NCI-H1092 (cell line): ENCODE results near the gene EVL.
"Not testable (repeated sequence)": the region's sequence is repeated elsewhere in the genome, so short reads cannot be mapped to it uniquely, and the experiment has no call there.

Experiments used
- DNase-seq: peaks from one replicate; lab custom pipeline; 2025; lab: John Stamatoyannopoulos, UW

Gene EVL

DNA sequence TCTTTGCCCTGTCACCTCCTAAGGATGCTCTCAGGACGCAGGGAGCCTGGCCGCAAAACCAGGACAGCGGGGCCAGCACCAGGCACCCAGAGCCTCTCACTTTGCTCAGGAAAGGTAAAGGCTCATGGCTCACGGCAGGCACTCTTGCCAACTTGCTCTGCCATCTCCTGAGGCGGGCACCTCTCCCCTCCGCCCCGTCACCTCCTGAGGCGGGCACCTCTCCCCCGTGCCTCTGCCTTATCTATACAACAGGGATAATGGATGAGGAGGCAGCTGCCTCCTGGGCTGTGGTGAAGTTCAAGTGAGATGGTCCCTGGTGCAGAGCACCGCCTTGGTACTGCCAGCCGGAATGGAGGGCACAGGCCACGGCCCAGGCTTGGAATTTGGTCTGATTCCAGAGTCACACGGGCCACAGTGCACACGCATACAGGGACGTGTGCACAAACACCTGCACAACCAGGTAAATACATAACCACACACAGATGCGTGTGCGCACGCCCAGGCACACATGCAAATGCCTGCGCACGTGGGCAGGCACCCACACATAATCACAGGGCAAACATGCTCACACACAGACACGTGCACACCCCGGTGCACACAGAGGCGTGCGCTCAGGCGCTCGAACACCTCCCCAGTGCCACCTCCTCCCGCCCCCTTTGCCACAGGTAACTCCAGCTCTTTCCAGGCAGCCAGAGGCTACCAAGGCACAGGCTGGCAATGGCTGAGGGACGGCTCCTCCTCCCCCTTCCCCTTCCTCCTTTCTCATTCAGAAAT lies 82.7 kb downstream of the EVL start:
- DNase-seq, result no peak

DNA sequence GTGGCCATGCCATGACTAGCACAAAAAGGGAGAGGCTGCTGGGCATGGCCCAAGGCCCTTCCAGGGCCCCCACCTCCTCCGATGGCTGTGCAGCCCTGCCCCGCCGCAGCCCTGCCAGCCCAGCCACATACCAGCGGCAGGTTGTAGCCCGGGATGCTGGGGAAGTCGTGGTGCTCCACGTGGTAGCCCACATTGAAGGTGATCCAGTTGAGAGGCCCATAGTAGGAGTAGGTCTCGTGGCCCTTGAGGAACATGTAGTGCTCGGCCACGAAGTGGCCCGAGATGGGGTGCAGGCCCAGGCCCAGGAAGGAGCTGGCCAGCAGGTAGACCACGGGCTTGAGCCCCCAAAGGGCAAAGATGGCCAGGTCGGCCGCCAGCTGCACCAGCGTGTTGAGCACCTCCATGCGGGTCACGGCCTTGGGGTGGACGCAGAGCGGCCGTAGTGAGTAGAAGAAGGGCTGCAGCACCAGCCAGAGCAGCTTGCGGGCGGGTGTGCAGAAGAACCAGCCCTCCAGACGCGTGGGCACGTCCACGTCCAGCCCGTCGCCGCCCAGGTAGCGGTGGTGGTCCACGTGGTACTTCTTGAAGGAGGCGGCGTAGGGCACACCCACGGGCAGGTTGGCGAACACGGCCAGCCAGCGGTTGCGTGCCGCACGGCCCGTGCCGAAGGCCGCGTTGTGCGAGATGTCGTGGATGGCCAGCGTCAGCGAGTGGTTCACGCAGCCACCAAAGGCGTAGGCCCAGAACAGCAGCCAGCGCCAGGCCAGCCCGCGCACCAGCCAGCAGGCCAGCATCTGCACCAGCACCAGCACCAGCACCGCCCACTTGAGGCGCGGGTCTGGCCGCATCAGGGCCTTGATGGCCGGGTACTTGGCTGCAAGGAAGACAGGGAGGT lies 83.9 kb downstream of the EVL start:
- no peak for DNase-seq

DNA sequence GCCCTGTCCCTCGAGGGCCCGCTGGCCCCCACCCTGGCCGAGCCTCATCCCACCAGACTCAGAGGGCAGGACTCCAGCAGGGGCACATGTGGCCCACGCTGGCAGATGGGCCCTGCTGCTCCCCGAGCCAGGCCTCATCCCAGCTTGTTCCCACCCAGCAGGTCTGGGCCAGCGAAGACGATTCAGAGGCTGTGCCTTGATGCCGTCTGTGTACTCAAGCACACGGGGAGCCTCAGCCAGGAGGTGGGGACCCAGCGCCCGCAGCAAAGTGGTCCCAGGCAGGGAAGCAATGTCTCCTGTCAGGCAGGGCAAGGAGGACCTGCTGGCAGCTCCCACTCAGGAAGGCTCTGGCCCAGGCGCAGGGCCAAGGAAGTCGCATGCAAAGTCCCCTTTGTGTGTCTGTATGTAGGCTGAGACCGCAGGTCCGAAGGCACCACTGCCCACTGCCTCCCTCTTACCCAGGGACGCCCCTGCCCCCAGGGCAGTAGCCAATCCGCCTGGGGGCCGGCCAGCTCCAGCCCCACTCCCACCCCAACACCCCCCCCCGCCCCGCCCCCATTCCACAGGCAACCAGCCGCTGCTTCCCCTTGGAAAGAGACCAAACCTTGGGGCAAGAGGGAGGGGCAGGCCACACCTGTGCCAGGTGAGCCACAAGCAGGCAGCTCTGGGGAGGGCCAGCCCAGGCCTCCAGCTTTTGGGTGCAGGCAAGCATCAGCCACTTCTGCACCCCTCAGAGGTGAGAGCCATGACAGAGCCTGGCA lies 84.8 kb downstream of the EVL start:
- DNase-seq, result no peak

DNA sequence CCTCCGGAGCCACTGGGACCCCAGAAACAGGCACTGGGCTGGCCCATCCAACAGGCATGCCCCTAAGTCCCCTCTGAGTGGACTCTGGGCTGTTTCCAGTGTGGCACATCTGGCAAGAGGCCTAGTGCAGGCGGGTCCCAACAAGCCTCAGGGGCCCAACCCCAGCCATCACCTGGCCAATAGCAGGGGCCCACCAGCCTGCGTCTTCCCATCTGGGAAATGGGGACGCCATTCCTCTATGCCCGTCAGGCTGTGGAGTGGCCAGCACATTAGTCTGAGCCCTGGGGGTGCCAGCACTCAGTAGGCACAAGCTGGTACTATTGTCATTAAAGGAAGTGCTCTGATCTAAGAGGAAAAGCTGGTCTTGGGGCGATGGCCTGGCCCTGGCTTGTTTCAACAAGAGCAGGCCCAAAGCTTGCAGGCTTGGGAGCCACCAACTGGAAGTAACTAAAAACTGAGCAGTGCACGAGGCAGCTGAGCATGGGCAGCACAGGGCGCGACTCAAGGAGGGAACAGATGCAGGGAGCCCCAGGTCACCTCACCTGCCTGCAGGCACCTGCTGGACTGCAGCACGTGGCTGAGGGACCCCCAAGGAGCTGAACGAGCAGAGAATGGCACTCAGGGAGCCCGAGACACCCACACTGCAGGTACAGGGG lies 85.8 kb downstream of the EVL start:
- no peak for DNase-seq

DNA sequence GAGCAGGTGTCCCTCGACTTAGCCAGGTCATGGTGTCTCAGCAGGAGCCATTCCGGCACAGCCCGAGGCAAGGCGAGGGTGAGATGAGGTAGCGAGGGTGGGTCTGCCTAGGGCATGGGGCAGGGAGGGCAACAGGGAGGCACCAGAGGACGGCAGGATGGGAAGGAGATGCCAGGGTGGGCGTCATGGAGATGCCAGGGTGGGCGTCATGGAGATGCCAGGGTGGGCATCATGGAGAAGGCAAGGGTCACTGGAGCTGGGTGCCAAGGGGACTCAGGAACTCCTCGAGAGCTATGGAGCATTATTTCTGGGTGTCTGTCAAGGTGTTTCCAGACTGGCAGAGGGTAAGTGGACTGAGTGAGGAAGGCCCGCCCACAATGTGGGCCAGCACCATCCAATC lies 86.9 kb downstream of the EVL start:
- no peak for DNase-seq

DNA sequence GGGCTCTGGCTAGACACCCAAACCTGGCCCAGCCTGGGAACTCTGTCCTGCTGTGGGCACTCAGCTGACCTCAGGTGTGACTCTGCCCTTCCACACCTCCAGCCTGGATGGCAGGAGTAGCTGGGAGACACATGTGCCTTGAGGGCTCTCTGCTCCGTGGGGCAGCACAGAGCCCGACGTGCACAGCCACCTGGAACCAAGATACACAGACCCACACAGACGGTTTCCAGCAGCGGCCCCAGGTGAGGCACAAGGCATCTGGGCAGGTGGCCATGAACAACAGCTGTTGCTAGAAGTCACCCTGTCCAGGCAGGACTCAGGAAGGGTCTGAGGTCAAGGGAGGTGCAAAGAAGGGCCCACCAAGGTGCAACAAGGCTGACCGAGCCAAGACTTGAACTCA lies 88.3 kb downstream of the EVL start:
- DNase-seq, result no peak

DNA sequence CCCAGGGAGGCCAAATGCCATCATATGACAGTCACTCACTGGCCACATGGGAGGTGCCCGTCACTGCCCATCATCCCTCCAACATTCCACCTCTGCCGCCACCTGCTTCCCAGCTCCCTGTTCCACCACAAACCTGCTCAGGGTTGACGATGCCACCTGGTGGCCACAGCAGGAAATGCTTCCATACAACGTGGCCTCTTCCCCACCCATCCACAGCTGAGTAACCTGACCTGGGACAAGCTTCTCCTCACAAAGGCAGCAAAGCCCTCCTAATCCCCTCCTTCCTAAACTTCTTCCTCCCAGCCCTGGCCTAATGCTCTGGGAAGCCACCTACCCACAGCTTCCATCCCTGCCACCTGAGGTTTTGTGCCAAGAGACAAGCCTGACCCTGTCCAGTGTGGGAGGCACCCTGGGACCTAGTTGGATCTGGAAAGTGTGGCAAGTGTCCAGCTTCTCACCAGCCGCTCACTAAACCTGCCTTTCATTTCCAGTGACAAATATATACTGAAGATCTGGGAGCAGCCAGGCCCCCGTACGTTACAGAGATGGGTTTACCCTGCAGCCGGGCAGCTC lies 89.9 kb downstream of the EVL start:
- no peak for DNase-seq

DNA sequence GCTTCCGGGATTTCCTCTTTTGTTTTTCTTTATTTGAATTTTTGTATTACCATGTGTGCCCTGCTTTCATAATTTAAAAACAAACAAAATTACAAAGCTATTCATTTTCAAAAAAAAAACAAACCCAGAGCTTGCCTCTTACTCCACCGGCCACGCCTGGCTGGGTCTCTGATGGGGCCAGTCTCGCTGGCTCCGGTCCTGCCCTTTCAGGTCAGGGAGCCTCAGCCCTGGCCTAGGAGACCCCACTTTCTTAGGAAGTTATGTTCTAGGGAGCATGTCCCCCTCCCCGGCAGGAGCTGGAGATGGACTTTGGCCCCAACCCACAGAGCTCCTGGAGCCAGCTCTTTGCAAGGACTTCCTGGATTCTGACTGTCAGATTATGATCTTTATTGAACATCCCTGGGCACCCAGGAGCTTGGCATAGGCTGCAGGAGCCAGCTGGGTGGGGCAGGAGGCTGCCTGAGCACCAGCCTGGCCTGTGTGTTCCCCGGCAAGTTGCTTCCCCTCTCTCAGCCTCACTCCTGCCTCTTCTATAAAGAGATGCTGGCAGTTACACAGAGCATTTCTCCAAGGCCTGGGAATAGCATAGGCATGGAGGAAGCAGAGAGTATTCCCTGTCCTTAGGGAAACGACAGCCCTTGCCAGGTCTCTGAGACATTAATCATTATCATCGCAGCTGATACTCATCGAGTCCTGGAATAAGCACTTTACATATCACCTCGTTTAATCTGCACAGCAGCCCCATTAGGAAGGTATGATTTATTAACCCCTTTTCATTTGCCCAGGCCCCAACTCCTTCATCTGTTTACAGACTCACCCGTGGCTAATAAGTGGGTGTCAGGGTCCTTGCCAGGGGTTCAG lies 90.8 kb downstream of the EVL start:
- DNase-seq, result no peak

DNA sequence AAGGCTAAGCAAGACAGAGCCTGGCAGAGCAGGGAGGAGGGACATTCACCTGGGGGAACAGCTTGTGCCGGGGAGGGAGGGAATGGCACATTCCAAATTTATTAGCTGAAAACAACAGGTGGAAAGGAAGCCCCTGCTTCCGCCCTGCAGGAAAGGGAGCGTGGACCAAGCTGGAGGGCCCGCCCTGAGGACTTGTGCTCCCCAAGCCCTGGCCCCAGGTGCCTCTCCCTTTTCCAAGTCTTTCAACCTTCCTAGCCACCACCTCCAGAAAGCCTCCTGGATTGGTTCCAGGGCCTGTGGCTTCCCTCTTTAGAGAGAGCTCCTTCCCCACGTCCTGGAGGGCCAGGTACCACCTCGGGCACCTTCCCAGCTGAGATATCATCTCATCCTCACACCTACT lies 91.6 kb downstream of the EVL start:
- no peak for DNase-seq

DNA sequence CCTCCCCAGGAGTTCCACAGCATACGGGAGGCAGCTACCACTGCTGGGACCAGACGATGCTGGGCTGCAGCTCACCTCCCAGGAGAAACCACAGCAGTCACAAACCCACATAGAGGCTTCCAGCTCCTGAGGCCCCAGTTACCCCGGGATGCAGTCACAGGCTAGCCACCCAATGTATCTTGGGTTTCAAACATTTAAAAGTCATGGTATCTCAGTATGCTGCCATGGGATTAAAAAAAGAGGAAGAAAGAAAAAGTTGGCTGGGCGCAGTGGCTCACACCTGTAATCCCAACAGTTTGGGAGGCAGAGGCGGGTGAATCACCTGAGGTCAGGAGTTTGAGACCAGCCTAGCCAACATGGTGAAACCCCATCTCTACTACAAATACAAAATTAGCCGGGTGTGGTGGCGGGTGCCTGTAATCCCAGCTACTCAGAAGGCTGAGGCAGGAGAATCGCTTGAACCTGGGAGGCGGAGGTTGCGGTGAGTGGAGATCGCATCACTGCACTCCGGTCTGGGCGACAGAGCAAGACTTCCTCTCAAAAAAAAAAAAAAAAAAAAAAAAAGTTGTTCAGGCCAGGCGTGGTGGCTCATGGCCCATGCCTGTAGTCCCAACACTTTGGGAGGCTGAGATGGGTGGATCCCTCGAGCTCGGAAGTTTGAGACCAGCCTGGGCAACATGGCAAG lies 92.5 kb downstream of the EVL start:
- DNase-seq, result not testable (repeated sequence)

DNA sequence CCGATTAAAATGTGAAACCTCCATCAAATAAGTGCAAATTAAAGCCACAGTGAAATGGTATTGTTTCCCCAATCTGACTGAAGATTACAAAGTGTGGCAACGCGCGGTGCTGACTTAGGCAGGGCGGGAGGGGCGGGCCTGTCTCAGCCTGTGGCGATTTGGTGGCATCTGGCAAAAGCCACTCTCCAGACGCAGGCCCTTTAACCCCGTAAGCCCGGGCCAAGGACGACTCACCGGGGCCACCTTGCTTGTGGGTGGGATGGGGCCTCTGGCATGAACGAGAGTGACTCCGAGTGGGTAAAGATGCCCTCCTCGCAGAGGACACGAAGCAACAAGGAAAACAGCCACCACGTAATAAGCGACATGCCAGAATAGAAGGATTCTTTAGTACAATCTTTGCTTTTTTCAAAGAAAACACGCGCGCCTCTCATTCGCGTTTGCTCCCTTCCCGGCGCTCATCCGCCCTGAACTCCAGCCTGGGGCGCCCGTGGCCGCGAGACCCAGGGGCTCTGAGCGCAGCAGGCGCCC lies 93.4 kb downstream of the EVL start:
- DNase-seq, result no peak

DNA sequence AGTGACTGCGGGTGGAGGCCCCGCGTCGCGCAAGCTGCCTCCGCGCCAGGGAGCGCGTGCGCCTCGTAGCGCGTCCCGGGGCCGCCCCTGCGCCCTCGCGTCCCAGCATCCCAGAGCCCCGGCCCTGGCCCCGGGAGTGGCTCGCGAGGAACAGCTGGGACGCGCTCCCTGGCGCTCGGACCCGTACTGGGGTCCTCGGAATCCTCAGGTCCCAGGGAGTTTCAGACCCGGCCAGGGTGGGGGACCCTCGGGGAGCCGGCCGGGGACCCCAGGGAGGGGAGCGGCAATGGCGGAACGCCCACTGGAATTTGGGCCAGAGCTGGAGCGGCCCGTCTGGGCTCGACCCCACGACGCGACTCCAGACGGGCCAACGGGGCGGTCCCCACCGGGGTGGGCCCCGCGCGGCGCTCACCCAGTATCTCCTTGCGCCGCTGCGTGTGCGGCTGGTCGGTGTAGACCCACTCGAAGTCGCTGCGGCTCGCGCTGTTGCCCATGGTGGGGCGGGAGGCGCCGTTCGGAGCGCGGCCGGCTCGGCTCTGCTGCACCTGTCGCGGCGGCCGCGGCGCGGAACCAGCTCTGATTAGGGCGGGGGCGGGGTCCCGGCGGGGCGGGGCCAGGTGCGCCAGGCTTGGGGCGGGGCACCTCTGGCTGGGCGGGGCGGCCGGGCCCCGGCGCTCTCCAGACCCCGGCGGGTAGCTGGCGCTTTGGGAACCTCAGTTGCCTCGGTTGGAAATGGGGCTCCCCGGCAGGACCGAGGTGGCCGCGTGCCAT lies 94.1 kb downstream of the EVL start, which contains the start of gene DEGS2:
Gene DEGS2, minus strand, starts transcription at position 552 of the 771 bp plus-strand sequence. Its CDS starts 58 bp downstream, at position 494.
- DNase-seq, result no peak

DNA sequence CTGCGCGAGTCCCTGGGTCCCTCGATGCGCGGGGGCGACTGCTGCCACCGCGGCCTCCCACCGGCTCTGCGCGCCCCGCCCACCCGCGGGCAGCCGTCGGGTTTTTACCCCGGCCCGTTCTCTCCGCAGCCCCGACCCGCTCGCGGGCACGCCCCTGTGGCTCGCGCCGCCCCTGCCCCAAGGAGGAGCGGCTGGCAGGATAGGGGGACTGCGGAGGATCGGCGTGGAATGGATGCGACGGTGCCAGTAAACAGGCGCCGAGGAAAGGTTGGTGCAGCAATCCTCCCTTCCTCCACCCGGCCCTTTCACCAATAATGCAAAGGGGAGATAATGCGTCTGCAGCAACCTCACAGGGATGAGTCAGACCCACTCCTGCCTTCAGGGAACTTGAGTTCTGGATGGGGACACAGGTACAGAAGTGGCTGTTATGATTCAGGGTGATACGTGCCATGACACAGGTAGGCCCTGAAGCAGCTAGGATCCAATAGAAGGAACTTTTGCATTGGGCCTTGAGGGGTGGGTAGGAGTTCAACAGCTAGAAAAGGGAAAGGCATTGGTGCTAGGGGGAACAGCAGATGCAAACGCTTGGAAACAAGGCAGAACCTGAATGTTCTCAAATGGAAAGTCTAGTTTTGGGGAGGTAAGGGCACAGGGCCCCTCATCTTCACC lies 94.8 kb downstream of the EVL start:
- DNase-seq, result no peak

DNA sequence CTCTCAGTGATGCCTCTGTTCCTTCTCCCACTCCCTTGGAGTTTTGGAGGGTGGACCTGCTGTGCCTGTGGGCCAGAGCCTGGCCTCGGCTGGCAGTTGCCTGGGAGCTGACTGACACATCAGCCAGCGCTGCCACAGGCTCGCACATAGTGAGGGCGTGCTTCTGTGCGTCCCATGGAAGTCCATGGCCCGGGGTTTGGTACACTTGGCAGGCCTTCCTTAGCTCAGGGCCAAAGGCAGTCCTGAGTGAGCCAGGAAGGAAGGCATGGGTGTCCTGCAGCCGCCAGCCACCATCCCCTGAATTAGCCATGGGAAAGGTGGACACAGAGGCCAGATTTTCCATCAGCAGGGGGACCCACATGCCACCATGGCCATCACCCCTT lies 95.3 kb downstream of the EVL start:
- no peak for DNase-seq

DNA sequence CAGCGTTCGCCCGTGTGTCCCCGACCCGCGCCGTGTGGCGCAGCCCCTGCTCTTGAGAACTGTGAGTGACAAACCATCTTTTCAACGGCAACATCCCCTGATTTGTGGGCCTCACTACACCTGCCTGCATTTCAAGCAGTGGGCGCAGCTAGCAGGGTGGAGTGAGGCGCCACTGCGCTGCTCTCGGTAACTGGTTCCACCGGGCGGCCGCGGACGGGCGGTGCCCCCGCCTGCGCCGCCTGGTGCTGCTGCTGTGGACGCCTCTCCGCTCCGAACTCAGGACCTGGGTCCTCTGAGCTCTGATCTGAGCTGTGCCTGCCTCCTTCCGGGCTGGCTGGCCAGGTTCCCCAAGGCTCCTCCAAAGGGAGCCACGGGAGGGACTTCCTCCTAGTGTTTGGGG lies 100.2 kb downstream of the EVL start:
- DNase-seq, result no peak

DNA sequence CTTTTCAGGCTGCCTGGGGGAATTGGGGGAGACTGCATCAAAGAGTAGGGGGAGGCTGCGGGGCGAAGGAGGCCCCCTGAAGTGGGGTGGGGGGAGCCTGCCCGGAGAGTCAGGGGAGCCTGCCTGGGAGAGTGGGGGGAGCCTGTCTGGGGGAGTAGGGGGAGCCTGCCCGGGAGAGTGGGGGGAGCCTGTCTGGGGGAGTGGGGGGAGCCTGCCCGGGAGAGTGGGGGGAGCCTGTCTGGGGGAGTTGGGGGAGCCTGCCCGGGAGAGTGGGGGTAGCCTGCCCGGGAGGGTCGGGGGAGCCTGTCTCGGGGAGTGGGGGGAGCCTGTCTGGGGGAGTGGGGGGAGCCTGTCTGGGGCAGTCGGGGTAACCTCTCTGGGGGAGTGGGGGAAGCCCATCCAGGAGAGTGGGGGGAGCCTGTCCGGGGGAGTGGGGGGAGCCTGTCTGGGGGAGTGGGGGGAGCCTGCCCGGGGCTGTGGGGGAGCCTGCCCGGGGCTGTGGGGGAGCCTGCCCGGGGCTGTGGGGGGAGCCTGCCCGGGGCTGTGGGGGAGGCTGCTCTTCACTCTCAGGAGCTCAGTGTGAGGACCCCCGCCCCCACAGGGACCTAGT lies 100.7 kb downstream of the EVL start:
- no peak for DNase-seq

DNA sequence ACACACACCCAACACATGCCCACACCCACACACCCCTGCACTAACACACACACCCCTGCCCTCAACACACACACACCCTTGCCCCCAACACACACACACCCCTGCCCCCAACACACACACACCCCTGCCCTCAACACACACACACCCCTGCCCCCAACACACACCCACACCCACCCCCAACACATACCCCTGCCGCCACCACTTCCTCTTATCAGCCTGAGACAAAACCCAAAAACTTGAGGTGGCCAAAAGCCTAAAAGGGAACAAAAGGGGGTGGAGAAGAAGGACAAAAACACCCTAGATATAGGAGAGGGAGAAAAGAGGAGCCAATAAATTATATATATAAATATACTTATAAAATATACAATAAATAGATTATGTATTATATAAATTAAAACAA lies 103.3 kb downstream of the EVL start:
- DNase-seq, result no peak

DNA sequence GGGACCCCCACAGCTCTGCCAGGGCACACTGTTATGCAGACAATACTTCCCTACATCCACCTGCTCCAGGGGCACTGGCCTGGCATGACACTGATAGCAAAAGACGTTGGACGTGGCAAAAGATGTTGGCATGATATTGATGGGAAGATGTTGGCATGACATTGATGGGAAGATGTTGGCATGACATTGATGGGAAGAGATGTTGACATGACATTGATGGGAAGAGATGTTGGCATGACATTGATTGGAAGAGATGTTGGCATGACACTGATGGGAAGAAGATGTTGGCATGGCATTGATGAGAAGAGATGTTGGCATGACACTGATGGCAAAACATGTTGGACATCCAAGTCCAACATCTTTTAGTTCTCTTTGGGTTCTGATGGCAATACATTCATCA lies 105.7 kb downstream of the EVL start:
- no peak for DNase-seq
